ENCODE results near the gene CDKL5.

CDKL5 gene

GRCh38 chrX:18647621-18648020 lies 222.2 kb downstream of the CDKL5 start:
- DNase-seq (ENCODE audit: low spot score): no peak

- no peak for DNase-seq (ENCODE audit: low spot score)
These were observed 224.1 kb downstream of the CDKL5 start for GRCh38 chrX:18649498-18649951.

GRCh38 chrX:18650662-18651061 lies 225.3 kb downstream of the CDKL5 start:
- no peak for DNase-seq (ENCODE audit: low spot score)

- DNase-seq (ENCODE audit: low spot score): no peak
These were observed 227.2 kb downstream of the CDKL5 start for GRCh38 chrX:18652636-18653035.

- DNase-seq (ENCODE audit: low spot score): no peak
These were observed 229.7 kb downstream of the CDKL5 start for GRCh38 chrX:18654875-18655836.

- no peak for DNase-seq (ENCODE audit: low spot score)
These were observed 235.9 kb downstream of the CDKL5 start for GRCh38 chrX:18661273-18661672.

GRCh38 chrX:18664947-18665346 lies 239.5 kb downstream of the CDKL5 start:
- DNase-seq (ENCODE audit: low spot score): no peak

- no peak for DNase-seq (ENCODE audit: low spot score)
These were observed 241.2 kb downstream of the CDKL5 start for GRCh38 chrX:18666614-18667013.

- DNase-seq (ENCODE audit: low spot score): no peak
These were observed 242.8 kb downstream of the CDKL5 start for GRCh38 chrX:18668071-18668835.

- no peak for DNase-seq (ENCODE audit: low spot score)
These were observed 246.6 kb downstream of the CDKL5 start, which contains the start of gene RS1 for GRCh38 chrX:18672008-18672407. RS1 (minus strand) TSS chrX:18672108; CDS start chrX:18672068, 40 bp downstream.

GRCh38 chrX:18674417-18674787 lies 249.0 kb downstream of the CDKL5 start:
- no peak for DNase-seq (ENCODE audit: low spot score)

- DNase-seq (ENCODE audit: low spot score): peak; percentile 57
These were observed 249.7 kb downstream of the CDKL5 start for GRCh38 chrX:18674788-18675735.

- no peak for DNase-seq (ENCODE audit: low spot score)
These were observed 250.6 kb downstream of the CDKL5 start for GRCh38 chrX:18676050-18676449.

GRCh38 chrX:18676470-18676869 lies 251.1 kb downstream of the CDKL5 start:
- DNase-seq (ENCODE audit: low spot score): no peak

- DNase-seq (ENCODE audit: low spot score): no peak
These were observed 251.9 kb downstream of the CDKL5 start for GRCh38 chrX:18677161-18677869.

- DNase-seq (ENCODE audit: low spot score): no peak
These were observed 256.6 kb downstream of the CDKL5 start for GRCh38 chrX:18681996-18682395.

GRCh38 chrX:18682979-18683387 lies 257.6 kb downstream of the CDKL5 start:
- no peak for DNase-seq (ENCODE audit: low spot score)

GRCh38 chrX:18687856-18688495 lies 262.6 kb downstream of the CDKL5 start:
- DNase-seq (ENCODE audit: low spot score): no peak

GRCh38 chrX:18691431-18691830 lies 266.0 kb downstream of the CDKL5 start:
- no peak for DNase-seq (ENCODE audit: low spot score)

- no peak for DNase-seq (ENCODE audit: low spot score)
These were observed 267.1 kb downstream of the CDKL5 start for GRCh38 chrX:18692541-18692940.

- DNase-seq (ENCODE audit: low spot score): no peak
These were observed 271.2 kb downstream of the CDKL5 start for GRCh38 chrX:18696653-18697052.

Measured in RKO (cell line).